Hepatic stellate cell (primary cell): Measurements from ENCODE around the gene MMP10.
"Not testable (repeated sequence)": the region's sequence is repeated elsewhere in the genome, so short reads cannot be mapped to it uniquely, and the experiment has no call there.

Experiments used
- DNase-seq: peaks from one replicate; pipeline ENCODE4 v3.0.0; 2011; ENCODE audit warnings: low spot score

MMP10 gene

DNA sequence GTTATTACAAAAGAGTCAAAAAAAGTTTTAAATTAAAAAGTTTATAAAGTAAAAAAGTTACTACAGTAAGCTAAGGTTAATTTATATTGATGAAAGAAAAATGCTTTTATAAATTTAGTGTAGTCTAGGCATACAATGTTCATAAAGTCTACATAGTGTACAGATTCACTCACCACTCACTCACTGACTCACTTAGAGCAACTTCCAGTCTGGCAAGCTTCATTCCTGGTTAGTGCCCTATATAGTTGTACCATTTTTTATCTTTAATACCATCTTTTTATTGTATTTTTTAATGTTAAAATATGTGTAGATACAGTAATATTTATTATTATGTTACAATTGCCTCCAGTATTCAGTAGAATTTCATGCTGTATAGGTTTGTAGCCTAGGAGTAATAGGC lies 2.6 kb upstream of the MMP10 start:
- no peak for DNase-seq

DNA sequence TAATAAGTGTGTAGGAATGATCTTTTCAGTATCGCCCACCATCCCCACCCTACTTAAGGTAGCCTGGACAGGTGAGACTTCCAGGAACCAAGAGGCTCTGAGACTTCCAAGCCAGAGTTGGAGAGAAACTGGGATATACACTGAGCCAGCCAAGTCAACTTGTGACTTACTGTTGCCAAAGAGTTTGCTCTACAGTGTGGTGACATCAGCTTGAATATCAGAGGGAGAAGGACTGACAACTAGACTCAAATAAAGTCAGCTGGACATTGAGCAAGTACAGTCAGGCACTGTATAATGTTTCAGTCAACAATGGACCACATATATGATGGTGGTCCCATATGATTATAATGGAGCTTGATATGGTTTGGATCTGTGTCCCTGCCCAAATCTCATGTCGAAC lies 1.2 kb upstream of the MMP10 start:
- no peak for DNase-seq

DNA sequence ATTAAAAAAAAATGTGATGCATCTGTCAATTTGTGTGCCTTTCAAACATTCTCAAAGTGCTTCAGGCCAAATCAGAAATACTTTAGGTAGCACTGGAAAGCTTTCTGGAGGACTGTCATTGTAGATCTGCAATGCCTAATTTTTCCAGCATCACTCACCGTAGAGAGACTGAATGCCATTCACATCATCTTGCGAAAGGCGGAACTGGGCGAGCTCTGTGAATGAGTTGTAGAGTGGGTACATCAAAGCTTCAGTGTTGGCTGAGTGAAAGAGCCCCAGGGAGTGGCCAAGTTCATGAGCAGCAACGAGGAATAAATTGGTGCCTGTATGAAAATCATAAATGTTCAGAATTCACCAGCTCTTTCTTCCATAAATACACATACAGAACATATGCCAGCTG lies 4.0 kb downstream of the MMP10 start:
- no peak for DNase-seq

DNA sequence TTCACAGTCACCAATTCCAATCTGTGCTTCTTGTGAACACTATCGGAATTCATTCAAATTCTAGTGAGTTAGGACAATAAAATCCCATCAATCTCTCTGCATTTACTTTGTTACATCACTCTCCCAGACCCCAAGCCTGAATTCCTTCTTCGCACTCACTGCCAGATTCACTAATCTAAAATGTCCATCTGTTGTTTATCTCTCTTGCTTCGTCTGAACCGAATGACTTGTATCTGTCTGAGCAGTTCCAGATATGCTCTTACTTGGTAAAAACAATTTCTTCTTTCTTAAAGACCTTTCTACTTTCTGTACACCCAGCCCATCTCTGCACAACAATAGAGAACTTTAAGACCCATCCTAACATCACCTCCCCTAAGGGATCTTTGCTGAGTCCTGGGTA lies 7.0 kb downstream of the MMP10 start:
- no peak for DNase-seq

DNA sequence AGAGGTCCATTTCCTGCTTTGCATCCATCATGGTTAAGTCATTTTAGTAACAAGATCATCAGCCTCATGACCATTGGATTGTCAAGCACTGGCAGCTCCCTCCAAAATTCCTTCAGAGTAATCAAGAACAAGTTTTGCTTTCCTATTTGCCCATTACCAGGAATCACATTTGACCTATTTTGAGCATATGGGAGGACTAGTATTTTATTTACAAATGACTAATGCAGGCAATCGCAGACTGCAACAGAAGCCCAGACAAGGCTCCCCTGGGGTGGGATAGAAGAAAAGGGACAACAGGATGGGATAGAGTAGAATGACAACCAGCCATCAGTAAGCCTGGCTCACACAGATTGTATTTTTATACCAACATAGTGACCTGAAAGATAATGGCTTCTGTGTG lies 9.1 kb downstream of the MMP10 start:
- no peak for DNase-seq

DNA sequence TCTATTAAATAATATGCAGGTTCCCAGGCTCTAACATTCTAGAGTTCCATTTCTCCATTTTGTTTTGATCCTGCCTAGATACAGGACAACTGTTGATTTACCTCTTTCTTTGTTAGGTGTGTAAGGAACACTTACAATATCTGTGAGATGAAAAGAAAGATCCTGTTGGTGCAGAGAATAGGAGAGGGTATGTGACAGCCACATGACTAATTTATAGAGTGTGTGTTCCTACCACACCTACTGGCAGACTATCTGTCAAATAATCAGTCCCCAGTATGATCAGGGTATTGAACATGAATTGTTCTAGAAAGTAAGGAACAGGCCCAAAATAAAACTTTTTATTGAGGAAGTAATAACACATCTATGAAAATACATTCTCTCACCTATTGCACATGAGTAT lies 10.2 kb downstream of the MMP10 start:
- DNase-seq: no peak

DNA sequence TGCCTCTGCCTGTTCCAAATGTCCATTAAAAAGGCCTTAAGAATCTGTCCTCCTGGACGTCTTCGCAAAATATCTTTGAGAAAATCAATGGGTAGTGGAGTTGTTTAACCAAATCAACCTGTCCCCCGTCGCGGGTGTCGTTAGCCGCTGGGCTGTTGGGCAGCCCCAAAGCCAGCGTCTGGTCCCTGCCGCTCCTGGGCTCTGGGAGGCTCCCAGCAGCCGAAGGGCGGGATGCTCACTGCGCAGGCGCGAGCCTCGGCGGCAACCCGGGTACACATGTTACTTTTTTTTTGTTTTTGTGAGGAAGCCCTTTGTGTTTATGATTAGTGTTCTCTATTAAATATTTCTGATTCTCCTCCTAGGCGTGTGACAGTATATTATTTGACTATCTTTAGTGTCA lies 12.6 kb downstream of the MMP10 start:
- DNase-seq: no peak

DNA sequence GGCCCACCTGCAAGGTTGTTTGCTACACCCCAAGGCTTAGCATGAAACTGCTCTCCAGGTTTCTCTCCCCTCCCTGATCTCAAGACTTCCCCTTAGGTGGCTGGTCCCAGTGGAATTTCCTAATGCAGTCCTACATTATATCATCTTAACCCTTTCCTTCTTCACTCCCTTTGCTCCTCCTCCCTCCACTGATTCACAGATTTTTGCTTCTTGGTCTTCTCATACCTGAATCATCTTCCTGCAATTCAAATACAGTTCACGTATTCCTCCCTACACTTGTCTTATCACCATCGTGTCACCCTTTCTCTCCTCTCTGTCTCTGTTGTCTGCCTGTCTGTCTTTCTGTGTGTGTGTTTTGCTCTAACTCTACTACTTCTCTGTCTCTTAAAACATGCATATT lies 17.0 kb downstream of the MMP10 start:
- DNase-seq: no peak

DNA sequence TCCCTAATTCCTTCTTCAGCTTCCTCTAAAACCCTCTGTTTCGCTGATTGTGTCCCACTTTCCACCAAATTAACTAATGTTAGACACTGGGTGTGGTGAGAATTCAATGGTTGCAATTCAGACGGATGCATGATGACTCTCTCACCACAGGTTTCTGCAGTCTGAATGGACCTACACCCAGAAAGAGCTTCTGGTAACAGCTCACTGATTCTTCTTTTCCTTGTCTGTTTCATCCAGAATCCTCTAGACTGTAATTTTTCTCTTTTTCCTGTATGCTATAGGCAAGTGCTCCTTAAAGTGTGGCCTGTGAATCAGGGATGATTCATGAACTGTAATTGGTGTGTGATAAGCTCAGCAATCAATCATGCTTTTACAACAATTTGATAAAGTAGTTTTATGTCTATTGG lies 18.1 kb downstream of the MMP10 start:
- no peak for DNase-seq

DNA sequence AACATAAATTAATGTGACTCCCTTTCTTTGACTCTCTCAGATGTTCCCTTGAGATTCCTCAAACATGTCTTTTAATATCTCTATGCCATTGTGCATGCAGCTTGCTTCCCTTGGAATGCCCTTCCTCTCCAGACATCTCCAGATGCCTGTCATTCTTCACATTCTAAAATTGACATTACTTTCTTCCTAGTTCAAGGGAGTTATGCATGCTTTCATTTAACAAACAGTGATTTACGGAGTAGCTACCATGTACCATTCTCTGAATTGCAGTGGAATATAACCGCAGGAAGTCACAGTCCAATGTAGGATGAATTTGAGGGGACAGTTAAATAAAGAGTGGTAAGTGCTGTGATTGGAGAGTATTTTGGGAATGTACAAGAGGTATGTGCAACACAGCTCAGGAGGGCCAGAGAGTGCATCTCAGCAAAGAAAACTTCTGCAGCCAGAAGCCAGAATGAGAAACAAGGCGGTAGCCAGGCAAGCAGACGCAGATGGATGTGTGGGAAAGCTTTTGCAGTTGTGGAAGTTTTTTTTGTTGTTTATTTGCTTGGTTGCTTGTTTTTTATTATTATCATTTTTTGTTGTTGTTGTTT lies 18.7 kb downstream of the MMP10 start:
- peak; percentile 22 for DNase-seq

DNA sequence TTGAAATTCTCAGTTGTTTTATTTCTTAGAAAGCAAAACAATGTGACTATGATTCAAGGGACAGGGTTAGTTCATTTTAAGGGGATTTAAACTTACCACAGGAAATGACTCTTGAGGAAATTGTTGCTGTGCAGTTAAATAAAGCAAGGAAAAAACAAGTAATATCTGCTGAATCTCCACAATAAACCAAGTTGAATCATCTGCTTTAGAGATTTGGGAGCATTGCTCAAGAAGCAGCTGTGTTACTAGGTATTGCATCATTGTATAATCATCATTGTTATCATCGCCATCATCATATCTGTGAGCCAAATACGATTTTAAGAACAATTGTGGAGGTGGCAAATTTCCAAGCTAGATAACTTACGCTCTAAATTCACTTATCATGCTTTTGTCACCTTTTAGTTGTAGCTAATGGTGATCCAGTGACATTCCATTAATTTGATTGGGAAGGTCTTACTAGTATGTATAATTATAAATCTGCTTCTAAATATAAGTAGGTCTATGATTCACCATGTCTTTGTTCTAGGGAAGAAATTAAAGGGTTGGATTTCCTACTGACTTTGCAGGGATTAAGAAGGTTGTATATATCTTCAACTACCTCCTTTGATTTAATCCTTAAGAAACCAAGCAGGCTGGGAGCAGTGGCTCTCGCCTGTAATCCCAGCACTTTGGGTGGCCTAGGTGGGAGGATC lies 19.9 kb downstream of the MMP10 start:
- DNase-seq: peak; percentile 60

DNA sequence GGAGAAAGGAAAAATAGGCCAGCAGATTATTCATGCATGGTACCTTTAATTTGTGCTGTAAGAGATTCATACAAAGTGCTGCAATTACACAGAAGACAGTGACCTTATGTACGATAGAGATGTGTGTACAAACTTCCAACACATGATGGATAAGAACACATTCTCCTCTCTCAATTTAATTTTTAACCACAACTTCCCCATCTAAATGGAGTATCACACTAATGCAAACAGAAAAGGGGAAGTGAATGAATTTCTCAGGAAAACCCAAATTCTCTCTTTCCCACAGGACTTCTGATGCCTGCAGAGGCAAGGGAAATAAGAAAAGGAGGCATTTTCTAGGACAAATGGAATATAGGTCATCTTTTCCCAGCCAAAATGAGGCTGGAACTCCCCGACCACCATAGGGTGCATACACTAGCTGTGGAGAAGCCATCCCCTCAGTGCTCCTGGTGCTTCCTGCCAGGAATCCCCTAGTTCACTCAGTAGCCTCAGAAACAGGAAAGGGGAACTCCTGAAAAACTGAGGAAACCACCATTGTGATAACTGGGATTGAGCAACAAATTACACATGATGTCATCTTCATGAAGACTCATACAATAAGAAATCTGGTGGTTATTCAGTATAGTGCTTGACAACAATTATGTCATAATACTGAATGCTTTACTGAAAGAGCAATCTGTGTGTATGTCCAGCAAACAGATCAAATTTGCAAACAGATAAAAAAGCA lies 22.4 kb downstream of the MMP10 start:
- DNase-seq: no peak

DNA sequence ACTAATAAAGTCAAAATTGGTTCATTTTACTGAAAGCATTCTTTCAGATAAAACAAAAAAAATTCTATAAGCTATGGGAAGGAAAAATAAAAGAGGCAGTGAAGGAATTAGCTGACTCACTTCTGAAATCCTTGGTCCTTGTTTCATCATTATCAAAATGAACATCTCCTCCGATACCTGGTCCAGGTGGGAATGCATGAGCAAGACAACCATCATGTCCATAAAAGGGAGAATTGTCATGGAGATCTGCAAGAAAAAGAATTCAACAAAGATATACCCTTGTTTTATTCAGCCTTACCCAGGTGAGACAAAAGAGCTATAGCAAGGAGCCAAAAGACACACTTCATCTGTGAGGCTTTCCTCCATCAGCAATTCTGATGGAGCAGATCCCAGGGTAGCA lies 27.2 kb downstream of the MMP10 start:
- no peak for DNase-seq

DNA sequence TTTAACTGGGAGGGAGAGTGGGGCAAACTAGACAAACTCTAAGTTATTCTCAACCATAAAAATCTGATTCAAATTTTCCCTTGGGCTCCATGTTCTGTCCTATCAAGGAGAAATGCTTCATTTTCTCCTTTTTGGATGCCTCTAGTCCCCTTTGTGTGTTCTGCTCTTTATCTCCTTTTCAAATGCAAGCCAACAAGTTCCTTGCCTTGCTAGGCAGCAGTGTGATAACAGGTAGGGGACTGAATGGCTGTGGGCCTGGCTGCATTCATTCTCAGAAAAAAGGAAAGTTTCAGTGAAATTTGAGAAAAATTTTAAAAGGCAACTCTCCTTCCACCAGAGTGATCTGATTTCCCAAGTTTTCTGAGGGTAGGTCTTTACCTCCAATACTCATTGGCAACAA lies 28.8 kb downstream of the MMP10 start:
- no peak for DNase-seq

DNA sequence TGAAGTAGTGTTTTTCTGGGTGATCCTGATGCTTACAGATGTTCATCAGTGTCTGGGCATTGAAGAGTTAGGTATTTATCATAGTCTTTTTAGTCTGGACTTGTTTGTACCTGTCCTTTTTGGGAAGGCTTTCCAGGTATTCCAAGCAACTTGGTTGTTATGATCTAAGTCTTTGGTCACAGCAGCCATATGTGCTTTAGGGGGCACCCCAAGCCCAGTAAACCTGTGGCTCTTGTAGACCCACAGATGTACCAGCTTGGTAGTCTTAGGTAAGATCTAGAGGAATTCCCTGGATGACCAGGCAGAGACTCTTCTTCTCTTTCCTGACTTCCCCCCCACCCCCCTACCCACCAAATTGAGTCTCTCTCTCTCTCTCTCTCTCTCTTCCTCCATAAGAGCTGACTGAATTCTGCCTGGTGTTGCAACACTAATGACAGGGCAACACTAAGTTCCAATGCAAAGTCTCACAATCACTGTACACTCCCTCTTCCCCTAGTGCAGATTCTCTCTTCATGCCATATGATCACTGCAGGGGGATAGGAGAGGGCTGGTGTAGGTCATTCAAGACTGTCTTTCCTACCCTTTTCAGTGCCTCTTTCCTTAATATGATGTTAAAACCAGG lies 31.2 kb downstream of the MMP10 start:
- DNase-seq: no peak

DNA sequence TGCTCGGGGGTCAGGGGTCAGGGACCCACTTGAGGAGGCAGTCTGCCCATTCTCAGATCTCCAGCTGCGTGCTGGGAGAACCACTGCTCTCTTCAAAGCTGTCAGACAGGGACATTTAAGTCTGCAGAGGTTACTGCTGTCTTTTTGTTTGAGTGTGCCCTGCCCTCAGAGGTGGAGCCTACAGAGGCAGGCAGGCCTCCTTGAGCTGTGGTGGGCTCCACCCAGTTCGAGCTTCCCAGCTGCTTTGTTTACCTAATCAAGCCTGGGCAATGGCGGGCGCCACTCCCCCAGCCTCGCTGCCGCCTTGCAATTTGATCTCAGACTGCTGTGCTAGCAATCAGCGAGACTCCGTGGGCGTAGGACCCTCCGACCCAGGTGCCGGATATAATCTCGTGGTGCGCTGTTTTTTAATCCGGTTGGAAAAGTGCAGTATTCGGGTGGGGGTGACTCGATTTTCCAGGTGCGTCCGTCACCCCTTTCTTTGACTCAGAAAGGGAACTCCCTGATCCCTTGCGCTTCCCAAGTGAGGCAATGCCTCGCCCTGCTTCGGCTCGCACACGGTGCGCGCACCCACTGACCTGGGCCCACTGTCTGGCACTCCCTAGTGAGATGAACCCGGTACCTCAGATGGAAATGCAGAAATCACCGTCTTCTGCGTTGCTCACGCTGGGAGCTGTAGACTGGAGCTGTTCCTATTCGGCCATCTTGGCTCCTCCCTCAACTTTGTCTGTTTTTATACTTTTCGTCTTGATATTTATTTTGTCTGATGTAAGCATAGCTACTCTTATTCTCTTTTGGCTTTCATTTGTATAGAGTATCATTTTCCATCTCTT lies 33.5 kb downstream of the MMP10 start:
- DNase-seq: not testable (repeated sequence)

DNA sequence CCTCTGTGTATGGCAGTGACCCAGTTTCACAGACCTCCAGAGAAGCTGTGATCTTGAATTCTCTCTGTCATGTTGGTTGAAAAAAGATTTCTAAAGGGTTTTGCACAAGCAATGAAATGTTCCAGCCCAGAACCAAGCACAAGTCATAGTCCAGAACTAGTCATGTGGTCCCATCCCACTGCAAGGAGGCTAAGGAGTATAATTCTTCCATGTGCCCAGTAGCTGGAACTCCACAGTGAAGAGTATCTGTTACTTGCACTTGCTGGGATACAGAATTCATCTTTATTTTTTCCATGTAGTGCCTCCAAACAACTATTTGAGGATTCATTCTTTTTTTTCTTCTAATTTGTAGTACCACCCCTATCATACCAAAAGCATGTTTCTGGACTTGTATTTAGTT lies 45.8 kb downstream of the MMP10 start:
- DNase-seq: no peak

DNA sequence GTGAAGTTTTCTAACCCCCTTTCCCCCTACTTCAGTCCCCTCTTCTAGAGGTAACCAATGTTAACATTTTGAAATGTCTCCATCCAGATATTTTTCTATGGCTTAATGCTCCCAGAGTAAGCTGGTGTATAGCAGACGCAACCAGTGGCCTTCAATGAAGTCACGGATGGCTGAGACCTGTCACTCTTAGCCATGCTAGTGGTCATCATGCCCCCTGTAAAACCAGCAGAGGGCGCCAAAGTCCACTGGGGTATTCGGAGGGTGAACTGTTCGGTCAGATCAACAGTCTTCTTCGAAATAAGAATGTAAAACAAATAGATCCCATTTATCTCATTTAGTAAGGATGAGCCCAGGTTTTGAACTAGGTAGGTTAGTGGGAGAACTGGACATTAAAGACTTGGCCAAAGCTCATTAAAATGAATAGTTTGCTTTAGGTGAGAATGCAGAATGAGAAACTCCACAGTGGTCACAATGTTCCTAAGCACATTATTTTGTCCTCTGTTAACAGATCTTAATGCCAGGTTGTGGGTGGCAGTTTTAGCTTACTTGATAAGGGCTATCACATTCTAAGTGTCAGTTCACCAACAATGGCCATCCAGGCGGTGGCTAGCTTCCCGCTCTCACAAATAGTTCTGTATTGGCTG lies 47.1 kb downstream of the MMP10 start:
- DNase-seq: peak; percentile 50

DNA sequence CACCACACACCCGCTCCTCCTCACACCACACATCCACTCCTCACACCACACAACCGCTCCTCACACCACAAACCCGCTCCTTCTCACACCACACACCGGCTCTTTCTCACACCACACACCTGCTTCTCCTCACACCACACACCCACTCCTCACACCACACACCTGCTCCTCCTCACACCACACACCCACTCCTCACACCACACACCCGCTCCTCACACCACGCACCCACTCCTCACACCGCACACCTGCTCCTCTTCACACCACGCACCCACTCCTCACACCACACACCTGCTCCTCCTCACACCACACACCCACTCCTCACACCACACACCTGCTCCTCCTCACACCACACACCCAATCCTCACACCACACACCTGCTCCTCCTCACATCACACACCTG lies 49.5 kb downstream of the MMP10 start:
- DNase-seq: not testable (repeated sequence)

DNA sequence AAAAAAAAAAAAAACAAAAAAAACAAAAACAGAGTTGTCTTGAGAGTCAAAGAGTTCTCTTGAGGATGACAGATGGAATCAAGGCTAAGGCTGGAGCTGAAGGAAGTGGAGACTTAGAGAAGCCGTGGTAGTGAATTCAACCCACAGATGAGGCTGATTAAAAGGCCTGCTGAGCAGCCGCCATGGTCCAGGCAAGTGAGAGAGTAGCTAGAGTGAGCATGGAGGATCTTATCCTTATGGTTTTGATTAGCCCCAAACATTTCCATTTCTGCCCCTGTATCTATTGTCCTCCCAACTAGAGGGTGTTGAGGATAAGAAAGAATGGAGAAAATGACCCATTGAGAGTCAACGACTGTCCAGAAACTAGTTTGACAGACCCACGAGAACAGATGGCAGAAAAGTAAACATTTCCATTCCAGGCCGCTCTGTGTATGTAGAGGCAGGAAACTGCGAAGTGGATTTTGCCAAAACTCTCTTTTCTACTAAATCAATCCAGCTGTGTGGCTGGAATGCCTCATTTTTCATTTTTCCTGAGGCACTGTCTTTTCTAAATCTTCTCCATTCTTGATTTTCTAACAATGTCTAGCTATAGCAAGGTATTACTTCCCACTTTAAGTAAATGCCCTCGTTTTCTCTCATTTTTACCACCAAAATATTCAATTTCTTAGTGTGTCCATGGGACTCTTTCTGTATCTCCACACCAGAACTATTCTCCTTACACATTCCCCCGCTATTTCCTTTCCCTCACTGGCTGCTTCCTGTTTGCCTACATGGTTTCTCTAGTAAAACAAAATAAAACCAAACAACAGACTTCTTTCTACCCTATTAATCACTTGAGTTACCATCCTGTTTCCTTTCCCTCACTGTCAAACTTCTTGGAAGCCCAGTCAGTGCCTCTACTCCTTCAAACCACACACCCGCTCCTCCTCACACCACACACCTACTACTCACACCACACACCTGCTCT lies 50.3 kb downstream of the MMP10 start:
- DNase-seq: no peak

DNA sequence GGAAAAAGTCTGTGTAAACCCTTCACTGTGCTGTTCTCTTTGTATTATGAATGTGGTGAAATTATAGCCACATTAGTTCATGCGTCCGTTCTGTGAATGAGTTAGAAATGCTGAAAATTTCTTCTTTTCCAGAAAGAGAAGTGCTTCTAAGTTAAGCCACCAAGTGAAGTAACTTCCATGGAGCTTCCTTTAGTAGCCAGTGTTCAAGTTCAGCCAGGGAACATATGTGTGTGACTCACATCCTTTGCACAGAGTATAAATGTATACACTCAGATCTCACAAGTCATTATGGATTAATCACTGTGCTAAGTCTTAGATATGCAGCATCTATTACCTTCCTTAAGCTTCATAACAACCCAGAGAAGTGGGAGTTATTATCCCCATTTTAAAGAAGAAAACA lies 52.5 kb downstream of the MMP10 start:
- no peak for DNase-seq
